Stimulated activated naive B cell treated with anti-CD40 and anti-IgM and Interleukin-4, amounts not matched to agents 10 μg/mL and 1 μg/mL and 100 μg/mL, for 72 hours (primary cell): ENCODE data around the gene LOXL1.
A peak's percentile ranks its signal among the peaks of the same experiment; 100 is the strongest.

ENCODE experiments used
- ATAC-seq, 2 donors: fragments of 150-1000 bp; cut with Tn5 transposase; replicated peaks; 2 replicates each; pipeline ENCODE4 v1.10.0; 2021; ENCODE audit warnings: moderate library complexity in 1 of 2
- DNase-seq: peaks from one replicate; pipeline ENCODE4 v3.0.0; 2021
- H3K27ac Mint-ChIP-seq: one replicate; pipeline ENCODE4 v1.8.0; 2022; ENCODE audit warnings: mild to moderate bottlenecking, mixed read lengths
- H3K27me3 Mint-ChIP-seq, 2 donors: one replicate each; pipeline ENCODE4 v1.8.0; 2022; ENCODE audit warnings: mixed read lengths in 2 of 2
- H3K36me3 Mint-ChIP-seq, 2 donors: one replicate each; pipeline ENCODE4 v1.8.0; 2022; ENCODE audit warnings: mixed read lengths in 2 of 2, mild to moderate bottlenecking in 1 of 2
- H3K4me1 Mint-ChIP-seq, 2 donors: one replicate each; pipeline ENCODE4 v1.8.0; 2022; ENCODE audit warnings: mixed read lengths in 2 of 2, mild to moderate bottlenecking in 1 of 2
- H3K4me3 Mint-ChIP-seq, 2 donors: one replicate each; pipeline ENCODE4 v1.8.0; 2022; ENCODE audit warnings: mild to moderate bottlenecking in 2 of 2, mixed read lengths in 2 of 2, moderate library complexity in 1 of 2
- H3K9me3 Mint-ChIP-seq, 2 donors: one replicate each; pipeline ENCODE4 v1.8.0; 2022; ENCODE audit warnings: mixed read lengths in 2 of 2, mild to moderate bottlenecking in 1 of 2

Gene LOXL1

DNA sequence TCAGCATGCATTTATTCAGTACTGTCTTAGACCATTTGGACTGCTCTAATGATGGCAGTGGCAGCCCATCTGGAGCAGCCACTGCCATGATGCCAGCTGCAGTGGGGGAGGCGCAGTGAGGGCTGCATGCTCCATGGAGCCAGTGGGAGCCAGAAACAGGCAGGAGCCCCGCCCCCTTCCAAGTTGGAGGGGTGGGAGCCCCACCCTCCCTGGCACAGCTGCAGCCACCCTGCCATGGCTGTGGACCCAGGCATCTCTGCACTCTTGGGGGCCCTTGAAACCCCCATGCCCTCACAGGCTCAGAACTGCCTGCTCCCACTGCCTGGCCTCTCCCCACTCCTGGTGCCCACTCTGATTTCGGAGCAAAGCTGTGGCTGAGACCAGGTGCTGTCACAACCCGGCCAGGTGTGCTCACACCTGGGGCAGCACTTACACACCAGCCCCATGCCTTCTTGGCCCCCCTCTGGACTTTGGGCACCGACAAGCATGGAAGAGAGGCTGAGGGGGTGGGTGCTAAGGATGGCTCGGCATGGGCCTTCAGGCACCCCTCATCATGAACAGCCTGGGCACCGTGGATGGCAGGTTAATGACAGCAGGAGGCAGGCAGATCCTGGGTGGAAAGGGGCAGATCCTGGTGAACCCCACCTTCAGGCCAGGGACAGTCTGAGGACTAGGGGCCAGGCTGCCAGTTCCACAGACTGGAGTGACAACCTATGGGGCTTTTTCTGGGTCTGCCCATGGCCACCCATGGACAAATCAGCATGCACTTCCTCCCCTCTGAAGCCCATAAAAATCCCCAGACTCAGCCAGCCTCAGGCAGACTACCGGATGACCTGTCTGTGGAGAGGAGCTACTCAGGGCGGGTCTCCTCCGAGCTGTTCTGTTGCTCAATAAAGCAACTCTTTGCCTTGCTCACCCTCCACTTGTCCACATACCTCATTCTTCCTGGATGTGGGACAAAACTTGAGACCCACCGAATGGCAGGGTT, 34.6 kb upstream of the LOXL1 start:
- ATAC-seq (no peak), DNase-seq (no peak)
- H3K9me3 Mint-ChIP-seq: peaks cover 4 to 5% of the 10 kb centered on the region in 2 donors
- no peak overlapping the region for H3K27ac Mint-ChIP-seq
- H3K27me3 Mint-ChIP-seq: peaks cover 33 to 41% of the 10 kb centered on the region in 2 donors
- H3K36me3 Mint-ChIP-seq: peaks cover 0 to 2% of the 10 kb centered on the region in 2 donors
- H3K4me3 Mint-ChIP-seq: no peak overlapping the region
- H3K4me1 Mint-ChIP-seq: peaks cover 4 to 6% of the 10 kb centered on the region in 2 donors

DNA sequence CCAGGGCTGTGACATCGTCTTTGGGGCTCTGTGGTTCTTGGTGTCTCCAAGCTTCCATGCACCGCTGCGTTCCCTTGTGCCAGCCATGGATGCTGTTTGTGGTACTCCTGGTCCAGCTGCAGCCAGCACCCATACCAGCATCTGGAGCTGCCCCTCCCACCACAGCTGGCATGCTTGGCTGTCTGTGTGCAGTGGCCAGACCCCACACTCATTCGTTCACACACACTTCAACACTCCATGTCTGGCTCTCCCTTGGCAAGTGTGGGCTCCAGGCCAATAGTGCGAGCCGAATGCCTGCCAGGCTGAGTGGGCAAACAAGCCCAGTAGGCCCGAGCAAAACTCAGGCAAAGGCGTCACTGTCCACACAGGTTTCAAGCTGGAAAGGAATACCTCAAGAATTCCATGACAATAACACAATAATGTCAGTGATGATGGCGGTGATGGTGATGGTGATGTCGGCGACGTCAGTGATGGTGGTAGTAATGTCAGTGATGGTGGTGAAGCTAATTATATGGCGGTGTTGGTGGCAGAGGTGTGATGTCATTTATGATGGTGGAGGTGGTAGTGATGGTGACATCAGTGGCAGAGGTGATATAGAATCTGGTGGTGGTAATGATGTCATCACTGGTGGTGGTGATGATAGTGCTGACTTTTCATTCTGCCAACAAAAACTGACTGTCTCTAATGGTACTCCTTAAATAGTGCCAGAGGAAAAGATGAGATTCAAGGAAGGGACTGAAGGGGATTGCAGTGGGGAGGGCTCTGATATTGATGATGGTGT, 33.6 kb upstream of the LOXL1 start:
- peaks cover 0 to 2% of the 10 kb centered on the region in 2 donors for H3K36me3 Mint-ChIP-seq
- H3K4me3 Mint-ChIP-seq: no peak overlapping the region
- H3K9me3 Mint-ChIP-seq: peaks cover 4 to 5% of the 10 kb centered on the region in 2 donors
- DNase-seq (no peak), ATAC-seq (no peak)
- H3K4me1 Mint-ChIP-seq: no peaks in the 10 kb centered on the region
- H3K27ac Mint-ChIP-seq: no peak overlapping the region
- peaks cover 33 to 42% of the 10 kb centered on the region in 2 donors for H3K27me3 Mint-ChIP-seq

DNA sequence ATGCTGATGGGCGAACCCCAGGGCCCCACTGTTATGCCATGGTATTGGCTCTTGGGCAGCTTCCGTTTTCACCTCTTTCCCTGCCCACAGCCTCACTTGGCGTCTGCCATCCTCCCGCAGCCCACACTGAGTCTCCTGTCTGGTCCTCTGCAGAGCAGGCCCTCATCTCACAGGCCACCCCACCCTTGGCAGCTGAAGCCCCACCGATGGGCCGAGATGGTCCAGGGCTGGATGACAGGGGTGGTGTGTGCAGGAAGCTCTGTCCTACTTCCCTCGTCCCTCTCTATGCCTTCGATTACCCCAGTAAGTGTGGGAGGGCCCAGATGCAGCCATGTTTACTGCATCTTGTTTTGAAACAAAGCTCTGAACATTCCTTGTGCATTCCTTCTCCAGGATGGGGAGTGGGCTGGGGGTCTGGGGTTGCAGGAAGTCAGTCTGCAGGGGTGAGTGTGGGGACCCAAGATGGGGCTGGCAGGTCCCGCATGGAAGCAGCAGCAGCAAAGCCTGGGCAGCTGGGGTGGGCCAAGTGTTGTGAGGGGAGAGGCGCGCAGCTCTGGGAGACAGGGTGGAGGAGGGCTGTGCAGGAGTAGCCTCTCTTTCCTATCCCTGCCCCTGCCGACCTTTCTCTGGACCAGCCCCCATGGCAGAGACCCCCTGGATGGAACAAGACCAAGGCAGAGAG, 32.0 kb upstream of the LOXL1 start:
- ATAC-seq (no peak), DNase-seq (no peak)
- peaks cover 4 to 5% of the 10 kb centered on the region in 2 donors for H3K9me3 Mint-ChIP-seq
- H3K36me3 Mint-ChIP-seq: peaks cover 0 to 2% of the 10 kb centered on the region in 2 donors
- no peak overlapping the region for H3K4me3 Mint-ChIP-seq
- no peaks in the 10 kb centered on the region for H3K4me1 Mint-ChIP-seq
- H3K27me3 Mint-ChIP-seq: peaks cover 28 to 37% of the 10 kb centered on the region in 2 donors
- H3K27ac Mint-ChIP-seq: no peak overlapping the region

DNA sequence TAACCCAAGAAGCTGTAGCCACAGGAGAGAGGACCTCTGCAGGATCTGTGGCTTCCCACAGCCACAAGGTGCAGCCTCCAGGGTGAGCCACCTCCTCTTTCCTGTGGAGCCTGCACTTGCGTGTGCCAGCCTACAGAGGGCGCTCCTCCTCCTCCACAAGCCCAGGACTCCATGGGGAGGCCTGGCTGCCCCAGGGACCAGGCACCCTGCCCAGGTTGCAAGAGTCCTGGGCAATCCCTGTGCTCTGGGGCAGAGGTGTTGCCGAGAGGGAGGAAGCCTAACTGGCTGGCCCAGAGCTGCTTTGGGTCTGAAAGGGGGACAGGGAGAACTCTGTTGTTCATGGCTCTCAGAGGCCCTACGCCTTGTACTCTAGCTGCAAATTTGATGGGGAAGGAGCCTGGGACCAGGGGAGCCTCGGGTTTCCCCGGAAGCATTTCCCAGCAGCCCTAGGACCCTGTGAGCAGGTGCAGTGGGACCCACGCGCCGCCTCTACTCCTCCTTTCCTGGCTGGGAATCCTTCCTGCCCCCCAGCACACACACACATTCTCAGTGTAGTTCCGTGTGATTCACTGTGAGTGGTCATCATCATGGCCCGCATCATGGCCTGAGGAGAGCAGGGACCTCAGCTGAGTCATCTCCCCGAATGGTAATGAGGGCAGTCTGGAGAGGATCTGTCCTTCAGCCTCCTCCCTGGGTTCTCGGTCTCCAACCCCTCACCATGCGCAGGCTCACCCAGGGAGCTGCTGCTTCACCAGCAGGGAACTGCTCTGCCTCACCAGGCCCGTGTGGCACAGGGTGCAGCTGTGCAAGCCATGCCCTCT, 28.6 kb upstream of the LOXL1 start:
- DNase-seq: peak; percentile 13
- Mint-ChIP-seq H3K4me1 (no peaks in the 10 kb centered on the region), H3K36me3 (peaks cover 0 to under 1% of the 10 kb centered on the region in 2 donors), H3K4me3 (no peak overlapping the region), H3K27me3 (peaks cover 24 to 32% of the 10 kb centered on the region in 2 donors), H3K27ac (no peak overlapping the region), H3K9me3 (peaks cover 2 to 3% of the 10 kb centered on the region in 2 donors)
- ATAC-seq: peak; percentile 69 to 77

DNA sequence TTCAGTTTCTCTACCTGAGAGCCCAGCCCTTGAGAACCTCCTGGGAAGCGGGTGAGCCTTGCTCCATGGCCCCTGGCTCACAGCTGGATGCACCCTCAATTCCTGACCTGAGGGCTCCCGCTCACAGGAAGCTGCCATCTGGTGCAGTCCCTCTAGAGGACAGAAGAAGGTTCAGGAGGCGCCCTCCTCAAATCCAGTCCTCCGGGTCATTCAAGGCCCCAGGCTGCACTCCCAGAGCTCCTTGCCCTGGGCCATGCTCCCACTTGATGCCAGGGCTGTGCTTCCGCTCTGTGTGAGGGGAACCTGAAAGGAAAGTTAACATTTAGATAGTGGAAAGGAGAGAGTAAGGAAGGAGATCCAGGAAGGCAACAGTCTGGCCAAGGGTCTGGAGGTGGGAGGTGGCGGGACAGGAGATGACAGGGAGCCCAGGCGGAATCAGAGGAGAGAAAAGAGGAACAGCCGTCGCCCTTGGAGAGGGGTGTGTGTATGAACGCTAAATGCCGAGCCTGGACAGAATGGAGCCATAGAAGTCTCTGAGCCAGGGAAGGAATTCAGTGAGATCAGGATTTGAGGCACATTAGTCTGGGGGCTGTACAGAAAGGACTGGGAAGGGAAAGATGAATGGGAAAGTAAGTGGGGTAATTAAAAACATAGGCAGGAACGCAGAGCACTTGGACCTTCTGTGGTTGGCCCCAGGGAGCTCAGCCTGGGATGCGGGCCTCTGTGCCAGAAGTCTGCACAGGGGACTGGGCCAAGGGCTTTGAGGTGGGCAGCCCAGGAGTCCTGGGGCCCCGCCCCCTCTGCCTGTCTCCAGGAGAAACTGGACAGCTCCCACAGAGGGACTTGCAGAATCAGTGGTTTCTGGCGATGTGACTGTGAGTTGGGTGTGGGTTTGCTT, 26.8 kb upstream of the LOXL1 start:
- Mint-ChIP-seq H3K4me3 (no peak overlapping the region), H3K36me3 (no peaks in the 10 kb centered on the region), H3K4me1 (no peaks in the 10 kb centered on the region), H3K27ac (no peak overlapping the region), H3K9me3 (no peaks in the 10 kb centered on the region), H3K27me3 (peaks cover 29 to 34% of the 10 kb centered on the region in 2 donors)
- peak in 1 of 2 donors; percentile 16 for ATAC-seq
- DNase-seq: no peak

DNA sequence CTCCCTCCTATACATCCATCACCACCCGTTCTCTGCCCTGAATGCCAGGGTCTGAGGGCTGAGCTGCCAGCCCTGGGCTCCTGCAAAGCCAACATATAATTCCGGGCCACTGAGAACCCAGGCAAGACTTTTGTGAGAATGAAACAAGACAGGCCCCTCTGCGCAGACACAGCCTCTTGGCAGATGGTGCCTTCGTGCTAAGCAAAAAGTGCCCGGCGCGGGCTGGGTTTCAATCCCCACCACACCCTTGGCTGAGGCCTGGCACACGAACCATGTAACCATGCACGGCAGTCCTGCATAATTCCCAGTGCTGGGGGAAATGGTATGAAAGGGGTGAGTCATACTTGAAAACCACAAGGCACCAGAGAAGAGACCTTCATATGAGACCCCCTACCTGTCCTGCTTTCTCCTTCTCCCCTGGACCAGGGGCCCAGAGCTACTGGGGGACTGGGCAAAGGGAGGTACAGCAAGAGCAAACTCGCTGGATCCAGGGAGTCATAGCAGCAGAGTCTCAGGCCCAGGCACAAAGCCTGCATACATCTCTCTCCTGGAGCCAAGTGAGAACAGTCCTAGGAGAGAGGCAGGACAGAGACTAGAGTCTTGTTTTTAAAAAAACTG, 26.1 kb upstream of the LOXL1 start:
- H3K4me3 Mint-ChIP-seq: no peak overlapping the region
- H3K4me1 Mint-ChIP-seq: no peaks in the 10 kb centered on the region
- no peak for DNase-seq
- ATAC-seq: no peak
- H3K27me3 Mint-ChIP-seq: peaks cover 29 to 32% of the 10 kb centered on the region in 2 donors
- no peak overlapping the region for H3K27ac Mint-ChIP-seq
- H3K9me3 Mint-ChIP-seq: no peaks in the 10 kb centered on the region
- no peaks in the 10 kb centered on the region for H3K36me3 Mint-ChIP-seq

DNA sequence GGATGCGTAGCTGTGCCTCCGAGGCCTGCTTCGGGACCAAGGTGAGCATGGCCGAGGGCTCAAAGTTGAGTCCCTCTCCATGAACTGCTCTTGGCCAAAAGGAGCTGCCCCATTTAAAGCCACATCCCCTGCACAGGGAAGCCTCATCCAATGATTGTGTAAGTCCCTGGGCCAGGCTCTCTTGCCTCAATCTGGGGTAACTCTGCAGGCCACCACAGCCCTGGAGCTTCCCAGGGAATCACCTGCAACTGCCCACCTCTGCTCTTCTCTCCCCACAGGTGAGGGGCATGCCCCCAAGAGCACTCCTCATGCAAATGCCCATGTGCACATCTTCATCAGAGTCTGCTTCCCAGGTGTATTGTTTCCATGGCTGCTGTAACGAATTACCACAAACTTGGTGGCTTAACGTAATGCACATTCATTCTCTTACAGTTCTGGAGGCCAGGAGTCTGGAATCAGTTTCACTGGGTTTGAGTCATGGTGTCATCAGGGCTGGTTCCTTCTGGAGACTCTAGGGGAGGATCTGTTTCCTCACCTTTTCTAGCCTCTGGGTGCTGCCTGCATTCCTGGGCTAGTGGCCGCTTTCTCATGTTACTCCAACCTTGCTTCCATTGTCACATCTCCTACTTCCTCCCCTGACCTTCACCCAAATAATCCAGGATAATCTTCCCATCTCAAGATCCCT, 25.0 kb upstream of the LOXL1 start:
- H3K9me3 Mint-ChIP-seq: no peaks in the 10 kb centered on the region
- H3K4me3 Mint-ChIP-seq: no peak overlapping the region
- DNase-seq (no peak), ATAC-seq (no peak)
- no peaks in the 10 kb centered on the region for H3K4me1 Mint-ChIP-seq
- no peak overlapping the region for H3K27ac Mint-ChIP-seq
- H3K36me3 Mint-ChIP-seq: no peaks in the 10 kb centered on the region
- H3K27me3 Mint-ChIP-seq: peaks cover 24 to 28% of the 10 kb centered on the region in 2 donors

DNA sequence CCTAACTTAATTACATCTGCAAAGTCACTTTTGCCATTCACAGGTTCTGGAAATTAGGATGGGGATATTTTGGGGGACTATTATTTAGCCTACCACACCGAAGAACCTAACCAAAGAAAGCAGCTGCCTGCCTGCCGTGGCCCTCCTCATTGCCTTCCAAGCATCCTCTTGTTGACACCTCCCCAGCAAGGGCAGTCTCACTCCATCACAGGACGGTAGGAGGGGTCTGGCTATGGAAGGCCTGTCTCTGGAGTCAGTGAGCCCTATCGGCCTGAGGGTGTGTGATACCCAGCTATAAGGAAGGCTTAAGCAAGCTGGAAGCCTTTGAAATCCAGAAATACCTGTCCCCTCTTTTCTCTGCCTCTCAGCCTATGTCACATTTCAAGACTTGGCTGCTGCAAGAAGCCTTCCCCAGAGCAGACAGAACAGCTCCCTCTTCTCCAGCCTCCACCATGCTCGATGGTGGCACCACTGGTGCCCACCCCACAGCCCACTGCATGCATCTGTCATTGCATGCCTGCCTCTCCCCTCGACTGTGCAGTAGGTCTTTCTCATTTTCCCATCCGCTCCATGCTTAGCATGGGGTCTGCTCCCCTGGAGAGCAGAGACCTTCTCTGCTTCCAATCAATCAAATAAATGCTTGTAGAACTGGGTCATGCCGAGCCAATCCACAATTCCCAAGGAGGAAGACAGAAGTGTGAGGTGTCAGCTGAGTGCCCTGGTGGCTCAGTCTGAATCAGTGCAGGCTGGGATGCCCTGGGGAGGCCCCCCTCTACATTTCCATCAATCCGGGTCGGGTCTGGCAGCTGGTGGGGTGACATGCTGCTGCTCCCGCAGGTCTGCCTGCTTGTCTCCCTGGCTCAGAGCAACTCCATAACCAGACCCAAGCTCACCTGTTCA, 23.9 kb upstream of the LOXL1 start:
- no peaks in the 10 kb centered on the region for H3K36me3 Mint-ChIP-seq
- H3K4me1 Mint-ChIP-seq: no peaks in the 10 kb centered on the region
- no peaks in the 10 kb centered on the region for H3K9me3 Mint-ChIP-seq
- H3K27ac Mint-ChIP-seq: no peak overlapping the region
- ATAC-seq (no peak), DNase-seq (no peak)
- H3K4me3 Mint-ChIP-seq: no peak overlapping the region
- peaks cover 24 to 25% of the 10 kb centered on the region in 2 donors for H3K27me3 Mint-ChIP-seq

DNA sequence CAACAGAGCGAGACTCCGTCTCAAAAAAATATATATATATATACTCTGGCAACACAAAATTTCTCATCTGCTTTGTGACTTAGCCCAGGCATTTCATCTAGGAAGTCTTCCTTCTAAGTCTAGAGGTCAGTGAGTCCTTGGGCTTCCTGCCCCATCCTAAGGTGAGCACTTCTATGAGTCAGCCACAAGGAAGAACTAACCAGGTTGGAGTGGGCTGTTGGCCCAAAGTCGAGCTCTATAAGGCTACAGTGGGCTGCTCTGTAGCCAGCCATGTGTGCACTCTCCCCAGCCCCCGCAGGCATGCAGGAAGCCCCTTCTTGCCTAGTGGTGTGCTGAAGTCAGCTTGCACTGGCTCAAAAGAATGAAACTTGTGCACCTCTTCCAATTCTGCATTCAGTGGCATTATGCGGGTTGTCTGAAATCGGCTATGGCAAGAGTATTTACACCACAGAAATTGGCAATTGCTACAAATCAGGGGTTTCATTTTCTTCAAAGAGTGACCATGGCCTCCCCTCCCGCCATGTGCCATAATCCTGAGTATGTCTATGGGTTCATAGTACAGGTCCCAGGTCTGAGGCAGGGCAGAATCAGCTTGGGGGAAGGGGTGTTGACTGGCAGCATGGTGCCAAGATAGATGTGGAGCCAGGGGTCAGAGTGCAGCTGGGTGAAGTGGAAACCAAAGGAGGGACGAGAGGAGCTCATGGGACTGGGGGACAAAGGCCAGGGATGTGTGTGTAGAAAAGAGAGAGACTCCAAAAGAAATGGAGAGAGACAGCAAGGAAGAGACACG, 22.0 kb upstream of the LOXL1 start:
- DNase-seq: no peak
- ATAC-seq: no peak
- no peaks in the 10 kb centered on the region for H3K4me1 Mint-ChIP-seq

DNA sequence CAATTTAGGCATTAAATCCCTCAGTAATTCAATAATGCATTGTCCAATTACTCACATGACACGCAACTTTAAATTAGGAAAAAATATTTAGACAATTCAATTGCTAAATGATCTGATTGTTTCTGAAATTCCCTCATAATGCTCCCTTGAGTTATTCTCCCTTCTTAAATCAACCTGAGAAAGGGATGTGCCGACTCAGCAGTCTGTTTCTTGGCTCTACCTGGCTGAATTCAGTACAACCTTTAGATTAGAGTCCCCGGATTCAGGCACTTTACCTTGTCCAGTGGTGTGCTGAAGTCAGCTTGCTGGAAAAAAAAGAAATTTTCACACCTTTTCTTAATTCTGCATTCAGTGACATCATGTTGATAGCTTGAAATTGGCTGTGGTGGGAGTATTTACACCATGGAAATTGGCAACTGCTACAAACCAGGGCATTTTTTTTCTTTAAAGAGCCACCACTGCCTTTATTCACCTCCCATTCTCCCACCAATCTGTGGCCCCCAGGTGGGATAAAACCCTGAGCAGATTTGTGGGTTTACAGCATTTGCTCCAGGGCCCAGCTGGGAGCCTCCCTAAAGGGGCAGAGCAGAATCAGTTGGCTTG, 20.9 kb upstream of the LOXL1 start:
- no peak overlapping the region for H3K27ac Mint-ChIP-seq

More for the DNA sequence above, 22.0 kb upstream of the LOXL1 start:
- Mint-ChIP-seq H3K9me3 (no peaks in the 10 kb centered on the region), H3K4me3 (no peak overlapping the region), H3K27ac (no peak overlapping the region), H3K36me3 (no peaks in the 10 kb centered on the region), H3K27me3 (peaks cover 21 to 27% of the 10 kb centered on the region in 2 donors)

More for the DNA sequence above, 20.9 kb upstream of the LOXL1 start:
- peaks cover 21 to 29% of the 10 kb centered on the region in 2 donors for H3K27me3 Mint-ChIP-seq
- ATAC-seq (no peak), DNase-seq (no peak)
- H3K9me3 Mint-ChIP-seq: no peaks in the 10 kb centered on the region
- H3K4me1 Mint-ChIP-seq: no peaks in the 10 kb centered on the region
- no peaks in the 10 kb centered on the region for H3K36me3 Mint-ChIP-seq
- no peak overlapping the region for H3K4me3 Mint-ChIP-seq
